Activated B cell treated with CpG ODN at 0.5 μM for 24 hours (primary cell): ENCODE results near the gene PAX5. TPM values are rescaled to one million over a fixed set of nuclear protein-coding genes. Genes with fewer than 3 reads are reported as not detected.

Experiments
- ATAC-seq: fragments of 200-7000 bp; cut with Tn5 transposase; one replicate; pipeline ENCODE4 v1.10.0; 2021; ENCODE audit warnings: low read depth, mild to moderate bottlenecking, moderate library complexity
- CTCF ChIA-PET: fragments of 350-600 bp; sonication (Branson Sonifier 250); formaldehyde crosslinking; loops from one replicate; lab custom pipeline; 2021; ENCODE audit warnings: antibody characterized with exemption; lab: Charles Lee
- POLR2A ChIA-PET: fragments of 350-600 bp; sonication (Branson Sonifier 250); formaldehyde crosslinking; loops from one replicate; lab custom pipeline; 2021; ENCODE audit warnings: antibody characterized with exemption; lab: Charles Lee
- DNase-seq: peaks from one replicate; pipeline ENCODE4 v3.0.0; 2022
- H3K27ac Mint-ChIP-seq: one replicate; pipeline ENCODE4 v1.8.0; 2020; ENCODE audit warnings: mixed read lengths
- H3K27me3 Mint-ChIP-seq: one replicate; pipeline ENCODE4 v1.8.0; 2021; ENCODE audit warnings: mixed read lengths
- H3K36me3 Mint-ChIP-seq: one replicate; pipeline ENCODE4 v1.8.0; 2021; ENCODE audit warnings: low read depth, mixed read lengths
- H3K4me1 Mint-ChIP-seq: one replicate; pipeline ENCODE4 v1.8.0; 2021; ENCODE audit warnings: mixed read lengths
- H3K4me3 Mint-ChIP-seq: one replicate; pipeline ENCODE4 v1.8.0; 2020; ENCODE audit warnings: mild to moderate bottlenecking, mixed read lengths
- H3K9me3 Mint-ChIP-seq: one replicate; pipeline ENCODE4 v1.8.0; 2020; ENCODE audit warnings: mixed read lengths
- intact Hi-C: fragments of 100-400 bp; cut with micrococcal nuclease; formaldehyde crosslinking; loops from one replicate; pipeline ENCODE4 v1.15.1; 2024
- total RNA-seq: library from RNA; stranded (reverse); gene quantifications from 2 replicates; pipeline ENCODE4 v1.2.3, GENCODE V29; 2022
- TF ChIP-seq, protein P1 (sequence below): fragments of 200-600 bp; IDR thresholded peaks from one replicate; pipeline ENCODE4 v1.8.0; 2022; ENCODE audit warnings: antibody characterized with exemption, mild to moderate bottlenecking

The PAX5 gene
- total RNA-seq, 1 donor from 2014 or later: 619 TPM

DNA sequence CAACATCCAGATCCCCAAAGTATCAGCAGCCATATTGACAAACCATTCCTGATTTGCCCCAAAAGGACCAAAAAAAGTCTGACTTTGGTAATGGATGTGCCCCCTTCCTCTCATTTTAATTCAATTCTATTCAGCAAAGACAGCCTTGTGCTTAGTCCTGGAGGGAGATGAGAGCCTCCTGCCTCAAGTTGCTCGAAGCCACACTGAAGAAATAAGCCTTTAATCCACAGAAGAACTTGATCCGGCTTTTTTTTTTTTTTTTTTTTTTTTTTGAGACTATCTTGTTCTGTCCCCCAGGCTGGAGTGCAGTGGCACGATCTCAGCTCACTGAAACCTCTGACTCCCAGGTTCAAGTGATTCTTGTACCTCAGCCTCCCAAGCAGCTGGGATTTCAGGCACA lies 8.4 kb upstream of the PAX5 start:
- ChIA-PET CTCF (no interaction called here), POLR2A (interaction anchor here (1.0 to 1.6 kb wide), 2 partner anchors 12 to 37 kb away, joined by 3 to 4 read pairs; no protein-coding TSS in a partner anchor)
- no peaks in the 10 kb centered on the region for H3K9me3 Mint-ChIP-seq
- TF ChIP-seq, protein P1, sequence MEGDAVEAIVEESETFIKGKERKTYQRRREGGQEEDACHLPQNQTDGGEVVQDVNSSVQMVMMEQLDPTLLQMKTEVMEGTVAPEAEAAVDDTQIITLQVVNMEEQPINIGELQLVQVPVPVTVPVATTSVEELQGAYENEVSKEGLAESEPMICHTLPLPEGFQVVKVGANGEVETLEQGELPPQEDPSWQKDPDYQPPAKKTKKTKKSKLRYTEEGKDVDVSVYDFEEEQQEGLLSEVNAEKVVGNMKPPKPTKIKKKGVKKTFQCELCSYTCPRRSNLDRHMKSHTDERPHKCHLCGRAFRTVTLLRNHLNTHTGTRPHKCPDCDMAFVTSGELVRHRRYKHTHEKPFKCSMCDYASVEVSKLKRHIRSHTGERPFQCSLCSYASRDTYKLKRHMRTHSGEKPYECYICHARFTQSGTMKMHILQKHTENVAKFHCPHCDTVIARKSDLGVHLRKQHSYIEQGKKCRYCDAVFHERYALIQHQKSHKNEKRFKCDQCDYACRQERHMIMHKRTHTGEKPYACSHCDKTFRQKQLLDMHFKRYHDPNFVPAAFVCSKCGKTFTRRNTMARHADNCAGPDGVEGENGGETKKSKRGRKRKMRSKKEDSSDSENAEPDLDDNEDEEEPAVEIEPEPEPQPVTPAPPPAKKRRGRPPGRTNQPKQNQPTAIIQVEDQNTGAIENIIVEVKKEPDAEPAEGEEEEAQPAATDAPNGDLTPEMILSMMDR: no peak
- no peak for ATAC-seq
- H3K4me3 Mint-ChIP-seq: no peak overlapping the region
- no peak overlapping the region for H3K27ac Mint-ChIP-seq
- intact Hi-C loops: no loop called here
- peaks cover 55% of the 10 kb centered on the region for H3K4me1 Mint-ChIP-seq
- H3K36me3 Mint-ChIP-seq: peaks cover 3% of the 10 kb centered on the region
- no peaks in the 10 kb centered on the region for H3K27me3 Mint-ChIP-seq
- no peak for DNase-seq

DNA sequence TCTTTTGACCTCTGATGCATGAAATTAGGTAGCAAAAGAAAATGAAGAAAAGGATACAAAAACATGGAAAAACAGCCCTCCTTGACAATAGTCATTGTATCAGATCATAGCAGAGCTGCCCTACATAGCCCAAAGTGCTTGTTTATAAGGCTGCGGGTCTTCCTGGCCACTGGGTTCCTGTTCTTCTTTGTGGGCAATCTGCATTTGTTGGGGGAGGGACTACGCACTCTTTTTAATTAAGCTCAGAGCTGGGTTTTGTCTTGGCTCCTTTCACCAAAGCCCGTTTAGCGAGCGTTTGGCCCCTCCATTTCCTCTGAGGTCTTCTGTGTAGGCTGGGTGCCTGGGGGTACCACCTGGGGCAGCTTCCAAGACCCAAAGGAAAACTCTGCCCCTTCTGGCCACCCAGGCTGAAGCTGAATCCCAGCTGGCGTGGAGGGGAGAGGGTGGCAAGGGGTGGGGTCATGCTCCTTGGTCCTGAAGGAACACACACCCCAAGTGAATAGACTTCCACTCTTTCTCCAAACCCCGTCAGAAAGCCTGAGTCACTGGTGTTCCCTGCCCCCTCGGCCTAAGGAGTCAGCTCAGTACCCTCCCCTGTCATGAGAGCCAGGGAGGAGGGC lies 6.5 kb upstream of the PAX5 start:
- ChIA-PET CTCF (interaction anchor here (0.7 kb wide), 1 partner anchor 166 kb away, joined by 3 read pairs; no protein-coding TSS in a partner anchor), POLR2A (interaction anchor here (0.8 to 1.0 kb wide), 3 partner anchors 12 to 80 kb away, joined by 3 read pairs; partner anchors contain the start of gene ZCCHC7)
- H3K36me3 Mint-ChIP-seq: peaks cover 18% of the 10 kb centered on the region
- TF ChIP-seq, protein P1: no peak
- no peaks in the 10 kb centered on the region for H3K9me3 Mint-ChIP-seq
- ATAC-seq (no peak), DNase-seq (no peak)
- intact Hi-C loops: no loop called here
- H3K4me3 Mint-ChIP-seq: no peak overlapping the region
- no peaks in the 10 kb centered on the region for H3K27me3 Mint-ChIP-seq
- peaks cover 61% of the 10 kb centered on the region for H3K4me1 Mint-ChIP-seq
- H3K27ac Mint-ChIP-seq: peak overlapping the region; percentile 77

DNA sequence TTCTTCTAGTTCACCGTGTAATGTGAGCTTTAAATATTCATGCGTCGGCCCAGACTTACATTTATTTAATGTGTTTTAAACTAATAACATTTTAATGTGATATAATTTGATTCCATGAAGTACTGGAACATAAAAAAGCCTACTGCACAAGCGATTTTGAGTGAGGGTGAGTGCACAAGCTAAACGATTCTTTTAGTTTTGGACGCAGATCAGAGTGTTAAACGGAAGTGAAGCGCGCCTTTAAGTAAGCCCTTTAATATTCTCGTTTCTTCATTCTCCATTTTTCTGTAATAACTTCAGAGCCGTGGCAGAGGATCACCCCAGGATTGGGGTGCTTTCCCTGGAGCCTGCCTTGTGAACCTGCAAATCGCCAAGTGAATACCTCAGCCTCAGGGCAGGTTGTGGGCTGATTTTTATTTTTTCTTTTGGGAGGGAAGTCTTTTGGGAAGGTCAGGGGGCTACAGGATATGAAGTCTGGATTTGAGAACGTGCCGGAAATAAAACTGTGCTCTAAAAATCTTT lies 4.9 kb upstream of the PAX5 start:
- H3K9me3 Mint-ChIP-seq: no peaks in the 10 kb centered on the region
- intact Hi-C loops: no loop called here
- peaks cover 60% of the 10 kb centered on the region for H3K4me1 Mint-ChIP-seq
- no peaks in the 10 kb centered on the region for H3K27me3 Mint-ChIP-seq
- peak overlapping the region; percentile 96 for H3K27ac Mint-ChIP-seq
- TF ChIP-seq, protein P1: no peak
- H3K4me3 Mint-ChIP-seq: peak overlapping the region; percentile 90
- CTCF ChIA-PET: interaction anchor here (0.8 to 5.4 kb wide), 5 partner anchors 9 to 290 kb away, joined by 3 to 25 read pairs (median 3); no protein-coding TSS in a partner anchor
- H3K36me3 Mint-ChIP-seq: peaks cover 28% of the 10 kb centered on the region
- no peak for DNase-seq
- ATAC-seq: no peak
- POLR2A ChIA-PET: interaction anchor here (0.6 to 6.6 kb wide), 18 partner anchors 13 to 368 kb away, joined by 3 to 175 read pairs (median 56); partner anchors contain the start of gene ZCCHC7

DNA sequence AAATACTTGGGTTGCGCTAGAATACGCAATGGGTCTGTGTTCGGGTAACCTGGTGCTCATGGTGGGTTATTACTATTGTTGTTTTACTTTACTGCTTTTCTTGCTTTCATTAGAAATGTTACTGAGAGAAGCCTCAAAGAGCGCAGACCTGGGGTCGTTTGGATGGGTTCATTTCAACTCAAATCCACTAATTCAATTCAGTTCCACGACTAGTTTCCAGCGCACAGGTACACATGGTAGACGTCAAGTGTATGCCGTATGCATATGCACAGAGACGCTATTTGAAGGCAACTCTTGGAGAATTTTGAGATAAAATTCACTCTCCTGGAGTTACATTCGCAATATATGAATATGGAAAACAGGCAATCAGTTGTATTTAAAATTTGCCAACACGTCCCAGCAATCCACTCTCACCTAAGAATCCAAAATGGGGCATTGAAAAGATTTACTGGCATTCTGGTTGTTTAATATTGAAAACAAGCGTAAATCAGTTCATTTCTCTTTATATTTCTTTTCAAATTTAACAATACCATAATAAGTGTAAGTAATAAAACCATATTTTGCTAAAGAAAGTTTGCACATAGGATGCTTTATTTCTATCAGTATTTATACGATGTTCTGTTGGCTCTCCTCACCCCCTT lies 4.4 kb upstream of the PAX5 start:
- Mint-ChIP-seq H3K4me3 (peak overlapping the region; percentile 90), H3K27ac (peak overlapping the region; percentile 96), H3K27me3 (no peaks in the 10 kb centered on the region), H3K4me1 (peaks cover 57% of the 10 kb centered on the region), H3K36me3 (peaks cover 32% of the 10 kb centered on the region), H3K9me3 (no peaks in the 10 kb centered on the region)
- POLR2A ChIA-PET: interaction anchor here (1.0 to 6.6 kb wide), 28 partner anchors 13 to 554 kb away, joined by 3 to 175 read pairs (median 24); partner anchors contain the start of genes TOMM5, ZBTB5 and ZCCHC7
- CTCF ChIA-PET: interaction anchor here (0.8 to 5.4 kb wide), 5 partner anchors 9 to 290 kb away, joined by 3 to 25 read pairs (median 3); no protein-coding TSS in a partner anchor
- intact Hi-C loops: no loop called here
- DNase-seq (no peak), ATAC-seq (no peak)
- TF ChIP-seq, protein P1: no peak
